Choroid plexus epithelial cell (primary cell): ENCODE results near the gene ABCG8.

Experiments
- DNase-seq: peaks from one replicate; pipeline ENCODE4 v3.0.0-alpha.2; 2010; ENCODE audit warnings: low read depth
- H3K4me3 ChIP-seq: 2 replicates; pipeline ENCODE4 v1.5.1; 2011; ENCODE audit warnings: low read depth, mild to moderate bottlenecking, control low read depth, low read length, moderate library complexity
- TF ChIP-seq, protein P1 (sequence below): conservative IDR thresholded peaks from 2 replicates; pipeline ENCODE4 v1.5.1; 2011; ENCODE audit warnings: low read depth, mild to moderate bottlenecking, control low read depth, inconsistent platforms, low read length, moderate library complexity

The ABCG8 gene

DNA sequence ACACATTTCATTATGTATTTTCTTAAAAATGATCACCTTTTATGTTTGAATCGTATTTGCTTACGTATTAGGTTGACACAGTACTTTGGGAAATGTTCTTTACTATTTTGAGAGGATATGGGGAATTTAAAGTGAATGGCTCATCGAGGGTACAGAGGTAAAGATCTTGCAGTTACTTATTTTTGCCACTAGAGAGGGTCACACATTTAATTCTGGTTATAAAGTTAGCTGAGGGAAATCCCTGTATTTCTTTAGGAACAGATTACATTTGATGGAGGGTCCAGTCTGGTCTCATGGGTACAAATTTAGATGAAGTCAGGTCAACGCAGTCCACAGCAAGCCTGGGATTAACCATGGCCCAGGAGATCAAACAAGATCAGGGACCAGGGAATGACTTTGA, 40.5 kb upstream of the ABCG8 start:
- H3K4me3 ChIP-seq, result no peak overlapping the region
- TF ChIP-seq, protein P1, sequence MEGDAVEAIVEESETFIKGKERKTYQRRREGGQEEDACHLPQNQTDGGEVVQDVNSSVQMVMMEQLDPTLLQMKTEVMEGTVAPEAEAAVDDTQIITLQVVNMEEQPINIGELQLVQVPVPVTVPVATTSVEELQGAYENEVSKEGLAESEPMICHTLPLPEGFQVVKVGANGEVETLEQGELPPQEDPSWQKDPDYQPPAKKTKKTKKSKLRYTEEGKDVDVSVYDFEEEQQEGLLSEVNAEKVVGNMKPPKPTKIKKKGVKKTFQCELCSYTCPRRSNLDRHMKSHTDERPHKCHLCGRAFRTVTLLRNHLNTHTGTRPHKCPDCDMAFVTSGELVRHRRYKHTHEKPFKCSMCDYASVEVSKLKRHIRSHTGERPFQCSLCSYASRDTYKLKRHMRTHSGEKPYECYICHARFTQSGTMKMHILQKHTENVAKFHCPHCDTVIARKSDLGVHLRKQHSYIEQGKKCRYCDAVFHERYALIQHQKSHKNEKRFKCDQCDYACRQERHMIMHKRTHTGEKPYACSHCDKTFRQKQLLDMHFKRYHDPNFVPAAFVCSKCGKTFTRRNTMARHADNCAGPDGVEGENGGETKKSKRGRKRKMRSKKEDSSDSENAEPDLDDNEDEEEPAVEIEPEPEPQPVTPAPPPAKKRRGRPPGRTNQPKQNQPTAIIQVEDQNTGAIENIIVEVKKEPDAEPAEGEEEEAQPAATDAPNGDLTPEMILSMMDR, result peak; percentile 41
- peak; percentile 22 for DNase-seq

DNA sequence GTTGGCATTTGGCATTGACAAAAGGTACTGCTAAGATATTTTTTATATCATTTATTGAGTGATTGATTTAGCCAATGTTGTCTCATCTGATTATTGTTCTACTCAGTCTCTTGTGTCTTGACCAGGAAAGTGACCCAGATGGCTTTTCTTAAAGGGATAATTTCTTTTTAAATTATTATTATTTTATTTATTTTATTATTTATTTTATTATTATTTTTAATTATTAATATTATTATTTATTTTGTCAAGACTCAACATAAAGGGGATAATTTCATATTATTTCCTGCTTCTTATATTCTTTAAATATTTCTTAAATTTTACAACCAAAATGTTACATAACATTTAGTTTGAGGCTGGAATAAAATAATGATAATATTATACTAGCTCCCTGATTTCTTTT, 37.9 kb upstream of the ABCG8 start:
- TF ChIP-seq, protein P1, result no peak
- H3K4me3 ChIP-seq, result no peak overlapping the region
- no peak for DNase-seq

DNA sequence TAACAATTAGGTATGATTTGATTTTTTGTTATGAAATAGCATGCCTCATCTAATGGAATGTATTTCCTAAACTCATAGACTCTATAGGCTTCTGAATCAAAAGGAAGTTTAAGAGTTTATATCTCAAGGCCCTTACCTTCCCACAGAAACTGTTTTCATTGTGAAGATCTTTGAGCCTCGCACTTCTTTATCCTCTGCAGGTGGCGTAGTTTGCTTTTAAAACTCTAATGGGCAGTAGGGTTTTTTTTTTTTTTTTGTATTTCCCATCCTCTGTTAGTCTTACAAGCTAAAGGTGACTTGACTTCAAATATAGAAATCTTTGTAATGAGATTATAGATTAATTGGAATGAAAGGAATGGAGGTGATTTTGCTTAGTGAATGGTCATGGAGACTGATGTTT, 36.6 kb upstream of the ABCG8 start:
- DNase-seq, result no peak
- TF ChIP-seq, protein P1, result no peak
- no peak overlapping the region for H3K4me3 ChIP-seq

DNA sequence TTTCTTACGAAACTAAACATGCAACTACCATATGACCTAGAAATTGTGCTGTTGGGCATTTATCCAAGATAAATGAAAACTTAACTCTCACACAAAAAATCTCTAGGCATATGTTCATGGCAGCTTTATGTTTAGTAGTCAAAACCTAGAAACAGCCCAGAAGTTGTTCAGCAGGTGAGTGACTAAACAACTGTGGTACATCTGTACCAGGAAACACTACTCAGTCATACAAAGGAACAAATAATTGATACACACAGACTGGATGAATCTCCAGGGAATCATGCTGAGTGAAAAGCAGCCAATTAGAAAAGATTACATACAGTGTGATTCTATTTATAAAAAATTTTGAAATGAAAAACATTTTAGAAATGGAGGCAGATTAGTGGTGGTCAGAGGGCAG, 35.7 kb upstream of the ABCG8 start:
- H3K4me3 ChIP-seq, result no peak overlapping the region
- TF ChIP-seq, protein P1, result no peak
- peak; percentile 59 for DNase-seq

DNA sequence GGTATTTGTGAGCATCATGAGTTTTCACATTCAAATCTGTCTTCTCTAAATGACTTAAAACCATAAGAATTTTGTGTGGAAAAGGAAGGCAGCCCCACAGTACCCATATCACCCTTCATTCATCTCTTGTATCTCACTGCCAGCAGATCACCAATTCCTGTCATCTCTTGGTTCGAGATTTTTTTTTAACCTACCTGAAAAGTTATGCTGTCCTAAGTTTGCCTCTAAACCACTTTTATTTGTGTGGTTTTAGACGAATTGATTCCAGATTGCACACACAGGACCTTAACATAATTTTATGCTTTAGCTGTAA, 32.1 kb upstream of the ABCG8 start:
- no peak overlapping the region for H3K4me3 ChIP-seq
- TF ChIP-seq, protein P1, result no peak
- DNase-seq, result no peak

DNA sequence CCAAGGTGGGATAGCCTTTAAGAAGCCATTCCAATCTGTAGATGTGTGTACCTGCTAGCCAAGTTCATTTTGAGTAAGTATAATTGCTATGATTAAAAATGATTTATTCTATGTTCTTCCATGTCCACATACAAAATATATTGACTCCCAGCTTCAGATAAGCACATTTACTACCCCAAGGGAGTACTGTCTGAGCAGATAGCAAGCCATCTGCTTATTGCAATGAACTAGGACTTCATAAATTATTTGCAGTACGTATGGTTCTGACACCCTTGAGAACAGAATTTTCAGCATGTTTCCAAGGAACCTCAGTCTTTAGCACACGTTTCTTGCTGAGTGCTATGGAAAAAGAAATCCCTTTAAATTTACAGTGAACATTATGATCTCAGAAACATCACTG, 28.3 kb upstream of the ABCG8 start:
- TF ChIP-seq, protein P1, result no peak
- DNase-seq, result no peak
- no peak overlapping the region for H3K4me3 ChIP-seq

GRCh38 chr2:43810888-43811287, 27.9 kb upstream of the ABCG8 start:
- no peak overlapping the region for H3K4me3 ChIP-seq
- TF ChIP-seq, protein P1, result no peak
- DNase-seq, result no peak
